ENCODE results near the gene ATOH7. TPM values are rescaled to one million over a fixed set of nuclear protein-coding genes. Genes with fewer than 3 reads are reported as not detected.
A peak's percentile ranks its signal among the peaks of the same experiment; 100 is the strongest.

ATOH7 gene
- total and polyA plus RNA-seq, 9 of the 15 experiments (the other 6 are each of a cell fraction or from before 2014, with no cell fraction given) = not detected

DNA sequence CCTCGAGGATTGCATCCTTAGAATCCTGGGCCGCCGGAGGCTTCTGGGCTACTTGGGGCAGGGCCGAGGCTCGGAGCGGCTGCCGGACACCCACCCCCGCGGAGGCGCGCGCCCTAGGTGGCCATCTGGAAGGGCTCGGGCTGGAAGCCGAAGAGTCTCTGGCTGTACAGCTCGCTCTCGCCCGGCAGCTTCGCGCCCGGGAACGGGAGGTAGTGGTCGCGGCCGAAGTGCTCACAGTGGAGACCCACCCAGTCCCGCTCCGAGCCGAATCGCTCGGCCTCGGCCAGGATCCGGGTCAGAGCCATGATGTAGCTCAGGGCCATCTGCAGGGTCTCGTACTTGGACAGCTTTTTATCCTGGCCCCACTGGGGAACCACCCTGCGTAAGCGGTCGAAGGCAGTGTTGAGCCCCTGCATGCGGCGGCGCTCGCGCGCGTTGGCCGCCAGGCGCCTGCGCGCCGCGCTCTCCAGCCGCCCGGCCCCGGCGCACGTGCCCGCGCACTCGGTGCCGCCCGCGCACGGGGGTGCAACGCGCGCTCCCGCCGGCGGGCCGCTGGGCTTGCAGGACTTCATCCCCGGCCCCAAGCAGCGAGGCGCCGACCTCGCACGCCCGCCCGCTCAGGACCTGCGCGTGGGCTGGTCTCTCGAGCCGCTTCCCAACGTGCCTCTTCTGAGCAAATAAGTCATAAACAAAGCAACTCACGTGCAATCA, 652 bp downstream of the ATOH7 start:
- ATAC-seq (peak; percentile 95), DNase-seq (ENCODE audit: extremely low read depth in 1 of 4, low spot score in 3 of 4) (peak; percentile 71 to 80 (median 78)), FAIRE-seq (no peak)
- Histone ChIP-seq H3K79me2 (ENCODE audit: control insufficient read depth, insufficient read depth, low read length) (no peaks in the 10 kb centered on the region), H4K20me1 (replicated peaks; ENCODE audit: control insufficient read depth, insufficient read depth, low read length) (no peaks in the 10 kb centered on the region), H3K27ac (ENCODE audit: extremely low read depth, low read depth, low read length) (no peak overlapping the region), H2AFZ (ENCODE audit: low read depth, low read length) (peak overlapping the region; percentile 86), H3K4me2 (ENCODE audit: insufficient read depth, low read length) (peak overlapping the region; percentile 70), H3K9me1 (ENCODE audit: control insufficient read depth, insufficient read depth, low read length) (no peaks in the 10 kb centered on the region), H3K4me3 (peak overlapping the region; percentile 37), H3K9me3 (replicated peaks; ENCODE audit: control insufficient read depth, insufficient read depth, low read depth, low read length) (no peaks in the 10 kb centered on the region), H3K27me3 (ENCODE audit: control insufficient read depth in 2 of 2, insufficient read depth in 2 of 2, low read length in 2 of 2) (peaks cover 22 to 44% of the 10 kb centered on the region in 2 experiments; a peak in 4 of 5 replicates), H3K36me3 (ENCODE audit: control insufficient read depth, insufficient read depth, low read length) (no peaks in the 10 kb centered on the region), H3K9ac (ENCODE audit: insufficient read depth in 1 of 2, low read depth in 2 of 2, low read length in 2 of 2) (peak overlapping the region; percentile 37 to 88; a peak in 3 of 4 replicates), H3K4me1 (replicated peaks in 1 of 2; ENCODE audit: control insufficient read depth in 2 of 2, insufficient read depth in 2 of 2, low read length in 2 of 2) (peaks cover 0 to 9% of the 10 kb centered on the region in 2 experiments; a peak in 3 of 5 replicates)
- POLR2A ChIA-PET = interaction anchor here (0.6 to 0.9 kb wide), 3 partner anchors 10 to 1377 kb away, joined by 3 to 4 read pairs (median 3); no protein-coding TSS in a partner anchor
- intact Hi-C loops (cut with micrococcal nuclease) = no loop called here
- CTCF ChIA-PET (ENCODE audit: low intra/inter-chr PET ratio) = no interaction called here
- in situ Hi-C loops (cut with MboI) = no loop called here
- 20% methylated on average over 74 of the region's 81 CpGs for WGBS (ENCODE audit: insufficient coverage, low coverage, missing lambda C conversion rate)
- BruUV-seq (replicated peaks) = no TSS peak
- TF ChIP-seq ATF1 (CRISPR knock-in tag; IDR thresholded peaks at IDR 0.05) (no peak), ATF1 (tag; IDR thresholded peaks at IDR 0.05) (no peak), NR2C2 (CRISPR knock-in tag; IDR thresholded peaks at IDR 0.05) (peak; percentile 24; the same call in 1 of the 2 replicates), NR2C2 (tag; IDR thresholded peaks at IDR 0.05) (no peak), ZBTB7A (IDR thresholded peaks at IDR 0.05; ENCODE audit: borderline replicate concordance, control insufficient read depth, low read depth, low read length) (peak; percentile 55; the same call in 1 of the 2 replicates), NRF1 (conservative IDR thresholded peaks at IDR 0.05 in 1 of 2, IDR thresholded peaks at IDR 0.05 in 1 of 2) (peak; percentile 82 to 86), ZNF431 (CRISPR knock-in tag; IDR thresholded peaks at IDR 0.05) (peak; percentile 61; the same call in 1 of the 2 replicates), SRF (CRISPR knock-in tag; IDR thresholded peaks at IDR 0.05) (0 out of 4 replicates have a peak, but pooled peaks of 1 of the 2 experiments have one; percentile 32), POLR2G (IDR thresholded peaks at IDR 0.05; ENCODE audit: low read depth, low read length) (peak; percentile 59), NONO (IDR thresholded peaks at IDR 0.05; ENCODE audit: low read depth in 2 of 2, low read length in 1 of 2) (peak in 1 of 2 experiments; percentile 13; a peak in 1 of 4 replicates), MTA1 (IDR thresholded peaks at IDR 0.05; ENCODE audit: borderline replicate concordance) (no peak), NFYB (IDR thresholded peaks at IDR 0.05; ENCODE audit: extremely low read depth, insufficient read length) (no peak), RB1 (IDR thresholded peaks at IDR 0.05; ENCODE audit: low read depth) (peak; percentile 53; the same call in 1 of the 2 replicates), RBFOX2 (IDR thresholded peaks at IDR 0.05; ENCODE audit: low read depth, low read length) (peak; percentile 54), BHLHE40 (IDR thresholded peaks at IDR 0.05; ENCODE audit: low read length) (peak; percentile 71), CTBP1 (IDR thresholded peaks at IDR 0.05; ENCODE audit: borderline replicate concordance) (peak; percentile 33; the same call in 1 of the 2 replicates), HMGN3 (IDR thresholded peaks at IDR 0.05; ENCODE audit: borderline replicate concordance, extremely low read depth, insufficient read length, low read depth, low read length) (peak; percentile 61), HDAC6 (IDR thresholded peaks at IDR 0.05; ENCODE audit: low read depth, low read length) (peak; percentile 20; the same call in 1 of the 2 replicates), TBL1XR1 (IDR thresholded peaks at IDR 0.05; ENCODE audit: low read length in 2 of 2) (no peak)
- TF ChIP-seq, protein P1, sequence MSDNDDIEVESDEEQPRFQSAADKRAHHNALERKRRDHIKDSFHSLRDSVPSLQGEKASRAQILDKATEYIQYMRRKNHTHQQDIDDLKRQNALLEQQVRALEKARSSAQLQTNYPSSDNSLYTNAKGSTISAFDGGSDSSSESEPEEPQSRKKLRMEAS (CRISPR knock-in tag; IDR thresholded peaks at IDR 0.05) = peak; percentile 70
- TF ChIP-seq, protein P2, sequence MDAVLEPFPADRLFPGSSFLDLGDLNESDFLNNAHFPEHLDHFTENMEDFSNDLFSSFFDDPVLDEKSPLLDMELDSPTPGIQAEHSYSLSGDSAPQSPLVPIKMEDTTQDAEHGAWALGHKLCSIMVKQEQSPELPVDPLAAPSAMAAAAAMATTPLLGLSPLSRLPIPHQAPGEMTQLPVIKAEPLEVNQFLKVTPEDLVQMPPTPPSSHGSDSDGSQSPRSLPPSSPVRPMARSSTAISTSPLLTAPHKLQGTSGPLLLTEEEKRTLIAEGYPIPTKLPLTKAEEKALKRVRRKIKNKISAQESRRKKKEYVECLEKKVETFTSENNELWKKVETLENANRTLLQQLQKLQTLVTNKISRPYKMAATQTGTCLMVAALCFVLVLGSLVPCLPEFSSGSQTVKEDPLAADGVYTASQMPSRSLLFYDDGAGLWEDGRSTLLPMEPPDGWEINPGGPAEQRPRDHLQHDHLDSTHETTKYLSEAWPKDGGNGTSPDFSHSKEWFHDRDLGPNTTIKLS (IDR thresholded peaks at IDR 0.05; ENCODE audit: borderline replicate concordance, low read depth) = peak; percentile 12; the same call in 1 of the 2 replicates

Data from K562 (cell line).